Right renal cortex interstitium (tissue), 3 donors: ENCODE data around the gene MANSC1. TPM values are rescaled to one million over a fixed set of nuclear protein-coding genes. Genes with fewer than 3 reads are reported as not detected.
"Not testable (repeated sequence)": the region's sequence is repeated elsewhere in the genome, so short reads cannot be mapped to it uniquely, and the experiment has no call there.

ENCODE experiments used
- DNase-seq, 3 donors: peaks; one replicate each; pipeline ENCODE4 v3.0.0-alpha.2; 2013; ENCODE audit warnings: low read depth in 3 of 3, low spot score in 2 of 3
- polyA plus RNA-seq, 3 donors: library from polyadenylated mRNA; unstranded; fragments of 120-200 nt; gene quantifications; one replicate each; pipeline ENCODE4 v1.2.1, GENCODE V29; 2013; ENCODE audit not compliant: insufficient read length in 3 of 3

Gene MANSC1
- polyA plus RNA-seq, 3 donors, result 33.7 to 37.7 (median 33.7) TPM

DNA sequence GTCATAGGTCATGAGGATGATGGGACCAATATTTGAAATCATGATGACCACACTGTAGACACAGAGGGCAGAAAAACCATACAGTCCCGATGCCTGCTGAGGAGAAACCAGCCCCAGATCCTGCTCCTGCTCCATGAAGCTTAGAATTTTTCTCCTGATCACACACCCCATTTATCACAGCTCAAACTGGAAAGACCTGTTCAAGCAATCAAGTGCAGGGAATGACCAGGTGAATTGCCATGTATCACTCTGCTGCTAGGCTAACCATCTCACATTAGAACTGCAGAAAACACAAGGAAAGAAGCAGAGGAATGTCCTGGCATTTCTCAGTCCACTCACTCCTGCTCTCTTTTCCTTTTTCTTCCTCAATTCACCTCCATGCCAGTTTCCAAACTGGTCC lies 18.1 kb downstream of the MANSC1 start:
- DNase-seq, result no peak

DNA sequence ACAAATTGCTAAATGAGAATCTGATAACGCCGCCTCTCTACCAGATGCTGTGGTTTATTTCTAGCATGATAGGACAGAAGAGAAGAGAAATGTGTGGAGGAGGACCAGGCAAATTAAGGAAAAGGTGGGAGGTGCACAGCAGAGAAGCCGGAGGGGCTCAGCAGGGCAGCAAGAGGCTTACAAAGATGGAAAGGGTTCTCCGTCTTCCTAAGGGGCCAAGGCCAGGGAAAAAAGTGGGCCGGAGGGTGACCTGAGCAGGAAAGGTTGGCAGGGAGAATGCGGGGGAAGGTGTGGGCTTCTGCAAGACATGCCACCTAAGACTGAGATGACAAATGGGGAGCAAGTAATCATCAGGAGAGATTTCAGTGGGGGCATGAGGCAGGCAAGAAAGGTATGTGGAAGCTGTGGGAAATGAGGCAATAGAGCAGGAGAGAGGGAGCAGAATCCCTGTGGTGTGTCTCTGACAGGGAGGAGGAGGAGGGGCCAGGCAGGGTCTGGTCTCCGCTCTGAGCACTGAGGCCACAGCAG lies 18.7 kb downstream of the MANSC1 start:
- no peak for DNase-seq

DNA sequence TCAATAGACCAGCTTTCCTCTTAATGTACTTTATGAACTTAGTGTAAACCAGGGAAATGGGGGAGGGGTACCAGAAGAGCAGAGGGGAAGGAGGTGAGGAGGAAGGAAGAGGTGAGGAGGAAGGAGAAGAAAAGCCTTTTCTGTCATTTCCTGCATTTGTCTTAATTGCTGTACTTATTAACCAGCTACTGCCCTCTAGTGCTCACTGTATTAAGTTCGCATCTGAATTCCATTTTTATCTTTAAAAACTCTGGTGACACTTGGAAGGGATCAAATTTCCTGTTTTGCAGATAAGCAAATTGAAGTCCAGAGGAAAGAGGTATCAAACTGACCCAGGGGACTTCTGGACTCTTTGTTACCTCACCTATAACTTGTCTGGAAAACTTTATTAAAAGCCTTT lies 22.2 kb downstream of the MANSC1 start:
- no peak for DNase-seq

DNA sequence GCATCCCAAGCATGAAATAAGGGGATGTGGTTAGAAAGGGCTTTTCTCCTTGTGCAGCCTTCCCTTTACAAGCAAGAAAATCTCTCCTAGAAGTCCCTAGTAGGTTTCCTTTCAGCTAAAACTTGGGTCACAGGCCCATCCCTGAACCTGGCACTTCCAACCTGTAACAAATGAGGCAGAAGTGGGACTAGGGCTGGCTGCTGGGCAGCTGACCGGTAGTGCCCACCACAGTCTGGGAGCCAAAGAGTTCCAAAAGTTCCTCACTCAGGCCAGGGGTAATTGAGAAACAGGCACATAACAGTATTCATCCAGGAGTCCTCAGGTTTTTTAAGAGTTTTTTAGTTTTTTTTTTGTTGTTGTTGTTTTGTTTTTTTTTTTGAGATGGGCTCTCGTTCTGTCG lies 23.8 kb downstream of the MANSC1 start:
- DNase-seq, result no peak

DNA sequence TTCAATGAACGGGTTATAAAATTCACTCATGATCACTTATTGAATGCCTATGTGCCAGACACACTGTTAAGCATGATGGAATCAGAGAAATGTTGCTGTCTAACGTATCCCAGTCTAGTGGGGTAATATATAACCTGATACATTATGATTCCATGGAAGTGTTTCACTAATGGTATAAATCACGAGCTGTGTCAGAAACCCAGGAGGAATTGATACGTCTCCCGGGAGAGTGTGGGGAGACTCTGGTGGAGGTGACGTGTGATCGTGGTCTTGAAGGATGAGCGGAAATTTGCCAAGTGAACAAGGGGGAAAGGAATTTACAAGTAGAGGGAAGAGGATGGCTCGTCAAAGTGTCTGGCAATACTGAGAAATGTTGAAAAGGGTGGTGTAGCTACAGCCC lies 26.5 kb downstream of the MANSC1 start:
- no peak for DNase-seq

DNA sequence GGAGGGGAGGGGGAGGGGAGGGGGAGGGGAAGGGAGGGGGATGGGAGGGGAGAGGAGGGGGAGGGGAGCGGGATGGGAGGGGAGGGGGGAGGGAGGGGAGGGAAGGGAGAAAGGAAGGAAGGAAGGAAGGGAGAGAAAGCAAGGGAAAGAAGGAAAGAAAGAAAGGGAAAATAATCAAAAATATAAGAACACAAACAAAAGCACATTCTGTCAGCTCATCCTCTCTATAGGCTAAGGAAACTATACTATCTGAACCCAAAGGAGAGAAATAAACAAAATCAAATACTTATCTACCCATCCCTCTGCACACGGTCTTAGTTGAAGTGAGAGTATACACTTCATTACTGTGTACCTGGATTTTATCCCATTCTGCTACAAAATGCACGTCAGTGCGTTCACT lies 26.9 kb downstream of the MANSC1 start:
- no peak for DNase-seq

DNA sequence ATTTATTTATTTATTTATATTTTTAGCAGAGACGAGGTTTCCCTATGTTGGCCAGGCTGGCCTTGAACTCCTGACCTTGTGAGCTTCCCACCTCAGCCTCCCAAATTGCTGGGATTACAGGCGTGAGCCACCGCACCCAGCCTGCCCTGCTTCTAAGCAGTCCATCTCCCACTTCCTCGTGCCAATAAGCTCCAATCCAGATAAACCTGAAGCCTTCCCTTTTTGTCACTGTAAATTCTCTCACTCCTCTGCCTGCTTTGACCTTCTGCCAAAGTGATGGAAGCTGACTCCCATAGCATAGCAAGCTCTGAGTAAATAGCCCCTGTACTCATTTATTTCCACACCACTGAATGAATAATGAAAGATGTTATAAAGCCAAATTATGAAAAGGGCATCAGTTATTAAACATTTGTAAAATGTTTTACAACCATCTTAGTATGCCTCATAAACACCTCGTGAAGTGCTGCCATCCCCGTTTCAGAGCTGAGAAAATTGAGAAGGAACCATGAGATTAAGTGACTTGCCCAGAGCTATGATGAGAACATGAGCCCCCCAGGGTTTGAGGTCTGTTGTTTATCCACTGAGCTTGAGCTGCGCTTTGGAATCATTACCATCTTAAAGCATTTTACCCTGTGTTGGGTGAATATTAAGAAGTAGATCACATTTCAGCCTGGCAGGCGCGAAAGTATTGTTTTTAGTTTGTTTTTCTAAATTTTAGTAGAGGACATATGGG lies 30.4 kb downstream of the MANSC1 start:
- peak in 1 of 3 donors; percentile 47 for DNase-seq

DNA sequence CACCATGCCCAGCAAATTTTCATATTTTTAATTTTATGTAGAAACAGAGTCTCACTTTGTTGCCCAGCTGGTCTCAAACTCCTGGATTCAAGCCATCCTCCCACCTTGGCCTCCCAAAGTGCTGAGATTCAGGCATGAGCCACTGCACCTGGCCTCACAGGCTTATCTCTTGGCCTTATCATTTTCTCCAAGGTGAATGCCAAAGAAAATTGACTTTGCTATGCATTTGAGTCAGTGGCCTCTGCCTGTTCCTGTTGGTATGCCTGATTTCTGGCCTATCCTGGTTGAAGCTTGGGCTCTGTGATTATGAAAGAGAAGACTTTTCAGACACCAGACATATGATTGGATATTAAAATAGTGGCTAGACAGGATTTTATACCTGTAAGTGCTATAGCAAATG lies 34.2 kb downstream of the MANSC1 start:
- DNase-seq, result no peak

DNA sequence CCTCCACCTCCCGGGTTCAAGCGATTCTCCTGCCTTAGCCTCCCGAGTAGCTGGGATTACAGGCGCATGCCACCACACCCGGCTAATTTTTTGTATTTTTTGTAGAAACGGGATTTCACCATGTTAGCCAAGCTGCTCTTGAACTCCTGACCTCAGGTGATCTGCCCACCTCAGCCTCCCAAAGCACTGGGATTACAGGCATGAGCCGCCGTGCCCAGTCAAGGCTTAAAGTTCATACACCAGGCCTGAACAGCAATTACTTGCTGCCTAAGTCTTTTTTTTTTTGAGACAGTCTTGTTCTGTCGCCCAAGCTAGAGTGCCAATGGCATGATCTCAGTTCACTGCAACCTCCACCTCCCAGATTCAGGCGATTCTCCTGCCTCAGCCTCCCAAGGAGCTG lies 39.3 kb downstream of the MANSC1 start:
- not testable (repeated sequence) for DNase-seq

DNA sequence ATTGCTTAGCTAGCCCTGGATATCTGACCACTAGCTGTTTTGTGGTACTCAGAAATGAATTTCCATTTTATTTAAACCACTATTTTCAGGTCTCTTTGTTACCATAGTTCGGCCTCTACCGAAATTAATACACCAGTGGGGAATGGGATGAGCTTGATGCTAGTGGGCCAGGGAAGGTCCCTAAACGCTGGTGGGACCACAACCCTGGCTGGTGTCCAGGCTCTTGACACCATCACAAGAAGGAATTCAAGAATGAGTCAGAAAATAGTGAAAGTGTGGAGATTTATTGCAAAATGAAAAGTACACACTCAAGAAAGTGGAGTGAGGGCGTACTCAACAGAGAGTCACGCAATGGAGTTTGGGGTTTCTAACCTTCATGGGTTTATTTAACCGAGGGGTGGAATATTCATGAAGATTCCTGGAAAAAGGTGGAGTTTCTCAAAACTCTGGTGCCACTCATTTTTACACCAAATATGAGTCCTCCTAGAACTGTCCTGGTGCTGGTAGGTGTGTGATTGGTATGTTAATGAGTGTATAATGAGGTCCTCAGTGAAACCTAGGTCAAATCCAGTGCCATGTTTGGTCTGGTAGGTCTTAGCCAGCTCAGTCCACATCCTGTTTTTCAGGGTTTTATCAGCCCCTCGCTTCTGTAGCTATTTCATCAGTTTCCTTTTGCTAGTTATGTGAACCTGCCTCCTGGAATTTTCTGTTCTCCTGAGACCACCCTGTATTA lies 44.3 kb downstream of the MANSC1 start:
- no peak for DNase-seq

DNA sequence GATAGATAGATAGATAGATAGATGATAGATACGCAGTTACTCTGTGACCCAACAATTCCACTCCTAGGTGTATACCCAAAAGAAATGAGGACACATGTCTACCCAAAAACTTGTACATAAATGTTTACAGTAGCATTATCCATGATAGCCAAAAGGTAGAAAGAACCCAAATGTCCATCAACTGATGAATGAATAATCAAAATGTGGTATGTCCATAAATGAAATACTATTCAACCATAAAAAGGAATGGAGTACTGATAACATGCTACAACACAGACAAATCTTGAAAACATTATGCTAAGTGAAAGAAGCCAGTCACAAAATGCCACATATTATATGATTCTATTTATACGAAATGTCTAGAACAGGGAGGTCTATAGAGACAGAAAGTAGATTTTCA lies 47.1 kb downstream of the MANSC1 start:
- no peak for DNase-seq

DNA sequence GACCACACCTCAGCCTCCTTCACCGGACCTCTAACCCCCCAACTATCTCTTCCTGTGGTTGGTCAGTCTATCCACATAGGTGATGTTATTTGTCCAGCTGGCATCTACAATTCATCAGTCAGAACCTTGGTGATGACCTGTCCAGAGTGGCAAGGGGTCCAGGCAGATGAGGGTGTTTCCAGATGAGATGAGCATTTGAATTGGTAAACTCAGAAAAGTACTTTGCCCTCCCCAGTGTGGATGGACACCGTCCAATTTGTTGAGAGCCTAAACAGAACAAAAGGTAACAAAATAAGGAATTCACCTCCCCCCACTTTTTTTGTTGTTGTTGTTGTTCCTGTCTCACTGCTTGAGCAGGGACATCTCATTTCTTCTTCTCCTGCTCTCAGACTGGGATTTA lies 48.9 kb downstream of the MANSC1 start:
- no peak for DNase-seq

DNA sequence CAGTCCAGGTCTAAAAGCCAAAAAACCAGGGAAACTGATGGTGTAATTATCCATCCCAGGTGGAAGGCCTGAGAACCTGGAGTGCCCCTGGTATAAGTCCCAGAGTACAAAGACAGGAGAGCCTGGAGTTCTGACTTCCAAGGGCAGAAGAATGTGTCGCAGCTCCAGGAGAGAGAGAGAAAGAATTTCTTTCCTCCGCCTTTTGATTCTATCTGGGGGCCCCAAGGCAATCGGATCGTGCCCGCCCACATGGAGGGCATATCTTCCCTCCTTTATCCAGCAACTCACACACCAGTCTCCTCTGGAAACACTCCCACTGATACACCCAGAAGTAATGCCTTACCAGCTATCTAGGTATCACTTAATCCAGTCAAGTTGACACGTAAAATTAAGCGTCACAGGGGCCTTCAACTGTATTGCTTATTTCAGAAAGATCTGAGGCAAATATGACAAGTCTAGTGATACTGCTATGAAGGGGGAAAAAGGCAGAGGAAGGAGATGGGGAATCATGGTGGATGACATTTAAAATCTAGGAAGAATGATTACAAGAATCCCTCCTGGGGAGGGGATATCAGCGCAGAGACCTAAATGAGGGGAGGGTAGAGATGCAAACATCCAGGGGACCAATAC lies 52.7 kb downstream of the MANSC1 start:
- no peak for DNase-seq

DNA sequence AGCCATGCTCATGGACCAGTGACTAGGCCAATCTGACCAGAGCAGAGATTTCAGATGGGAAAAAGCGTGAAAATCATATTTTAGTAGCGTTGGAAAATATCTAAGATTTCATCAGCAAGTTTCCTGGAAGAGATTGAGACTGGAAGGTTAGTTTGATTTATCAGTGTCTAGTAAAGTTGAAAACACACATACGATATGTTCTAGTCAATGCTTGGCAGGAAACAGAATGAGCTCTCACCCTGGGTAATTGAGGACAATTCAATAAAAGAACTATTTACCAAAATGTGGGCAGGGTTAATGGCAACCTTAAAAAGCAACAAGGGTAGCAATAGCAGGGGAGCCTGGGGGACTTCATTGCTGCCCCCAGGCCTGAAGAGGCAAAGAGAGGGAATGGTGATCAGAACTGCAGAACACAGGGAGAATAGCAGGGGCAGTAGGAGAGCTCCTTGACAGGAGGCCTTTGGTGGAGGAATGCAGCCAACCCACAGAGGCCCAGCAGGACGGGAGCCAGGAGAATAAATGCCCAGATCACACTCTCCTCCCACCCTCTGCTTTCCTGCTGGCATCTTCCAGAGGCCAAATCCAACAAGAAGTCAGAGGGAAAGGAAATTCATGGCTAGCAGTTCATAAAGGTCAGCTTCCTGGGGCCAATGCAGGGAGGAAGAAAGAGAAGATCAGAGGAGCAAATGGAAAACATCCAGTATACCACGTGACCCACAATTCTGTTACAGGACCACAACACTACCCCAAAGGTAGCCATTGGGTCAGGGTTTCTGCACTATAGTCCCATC lies 55.6 kb downstream of the MANSC1 start:
- no peak for DNase-seq

DNA sequence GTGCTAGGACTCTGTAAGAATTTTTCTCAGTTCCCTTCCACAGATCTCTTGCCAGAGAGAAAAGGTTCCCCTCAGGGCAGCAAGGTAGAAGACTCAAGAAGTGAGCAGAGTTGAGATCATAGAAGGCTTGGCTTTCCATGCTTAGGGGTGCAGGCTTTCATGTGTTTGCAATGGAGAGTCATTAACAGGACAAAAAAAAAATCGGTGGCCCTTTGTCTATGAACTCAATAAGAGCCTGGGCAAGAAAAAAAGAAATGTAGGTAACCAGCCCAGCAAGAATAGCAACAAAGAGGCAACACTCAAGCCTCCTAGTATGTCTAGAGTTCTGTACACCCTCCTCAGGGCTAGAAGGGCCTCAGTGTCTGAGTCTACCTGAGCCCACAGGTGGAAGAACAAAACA lies 59.8 kb downstream of the MANSC1 start:
- no peak for DNase-seq

DNA sequence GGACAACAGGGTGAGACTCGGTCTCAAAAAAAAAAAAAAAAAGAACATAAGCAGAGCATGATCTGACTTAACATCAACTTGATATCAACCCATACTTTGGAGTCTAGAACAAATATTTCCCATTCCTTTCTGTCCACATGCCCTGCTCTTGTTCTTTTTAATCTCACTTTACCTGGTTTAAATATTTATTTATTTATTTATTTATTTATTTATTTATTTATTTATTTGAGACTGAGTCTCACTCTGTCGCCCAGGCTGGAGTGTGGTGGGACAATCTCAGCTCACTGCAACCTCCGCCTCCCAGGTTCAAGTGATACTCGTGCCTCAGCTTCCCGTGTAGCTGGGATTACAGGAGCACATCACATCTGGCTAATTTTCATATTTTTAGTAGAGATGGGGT lies 63.6 kb downstream of the MANSC1 start:
- DNase-seq, result no peak

DNA sequence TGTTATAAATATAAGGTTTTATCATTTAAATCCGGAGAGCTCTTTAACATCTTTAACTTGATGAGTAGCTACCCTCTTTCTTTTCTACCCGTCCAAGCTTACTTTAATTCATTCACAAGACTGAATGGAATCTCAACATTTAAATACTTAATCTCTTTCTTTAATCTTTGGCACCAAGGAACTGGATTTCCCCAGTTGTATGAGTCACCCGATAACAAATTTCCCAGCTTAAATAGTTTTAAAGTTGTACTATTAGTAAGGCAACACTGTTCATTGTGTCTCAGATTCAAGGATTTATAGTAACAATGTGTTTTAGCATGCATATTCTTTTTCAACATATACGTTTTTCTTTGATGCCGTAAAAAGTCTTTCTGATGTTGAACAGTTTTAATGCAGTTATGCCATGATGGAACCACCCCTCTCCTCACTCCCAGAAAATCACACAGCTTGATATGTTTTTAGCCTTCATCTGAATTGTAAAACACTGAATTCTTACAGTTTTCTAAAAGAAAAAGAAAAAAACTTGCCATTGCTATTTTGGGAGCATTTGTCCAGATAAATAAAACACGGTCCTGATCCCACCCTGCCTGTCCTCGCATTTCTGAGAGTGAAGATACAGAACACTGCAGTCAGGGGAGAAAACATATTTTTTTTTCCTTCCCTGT lies 67.1 kb downstream of the MANSC1 start:
- DNase-seq, result no peak

DNA sequence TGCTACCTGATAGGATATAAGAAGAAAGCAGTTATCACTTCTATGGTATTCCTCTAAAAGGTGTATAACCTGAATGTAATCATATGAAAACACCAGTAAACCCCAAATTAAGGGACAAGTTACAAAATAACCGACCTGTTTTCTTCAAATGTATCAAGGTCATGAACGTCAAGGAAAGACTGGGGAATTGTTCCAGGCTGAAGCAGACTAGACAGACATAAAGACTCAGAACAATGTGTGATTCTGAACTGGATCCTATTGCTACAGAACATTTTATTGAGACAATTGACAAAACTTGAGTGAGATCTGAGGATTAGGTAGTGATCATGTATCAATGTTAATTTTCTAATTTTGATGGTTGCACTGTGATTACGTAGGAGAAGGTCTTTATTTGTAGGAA lies 67.8 kb downstream of the MANSC1 start:
- no peak for DNase-seq

DNA sequence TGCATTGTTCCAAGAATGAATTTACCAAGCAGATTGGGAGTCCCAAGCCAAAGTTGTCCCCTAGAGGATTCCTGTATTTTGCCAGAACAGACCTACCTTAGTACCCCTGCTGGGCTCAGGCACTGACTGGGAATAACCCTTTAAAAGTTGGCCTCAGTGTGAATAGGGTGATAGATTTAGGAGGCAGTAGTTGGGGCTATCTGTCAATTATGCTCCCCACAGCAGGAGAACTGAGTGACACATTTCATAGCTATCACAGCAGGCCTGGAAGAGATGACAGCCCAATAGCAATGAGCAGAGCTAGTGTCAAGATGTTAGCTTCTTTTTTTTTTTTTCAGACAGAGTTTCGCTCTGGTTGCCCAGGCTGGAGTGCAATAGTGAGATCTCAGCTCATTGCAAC lies 68.9 kb downstream of the MANSC1 start:
- DNase-seq, result no peak

DNA sequence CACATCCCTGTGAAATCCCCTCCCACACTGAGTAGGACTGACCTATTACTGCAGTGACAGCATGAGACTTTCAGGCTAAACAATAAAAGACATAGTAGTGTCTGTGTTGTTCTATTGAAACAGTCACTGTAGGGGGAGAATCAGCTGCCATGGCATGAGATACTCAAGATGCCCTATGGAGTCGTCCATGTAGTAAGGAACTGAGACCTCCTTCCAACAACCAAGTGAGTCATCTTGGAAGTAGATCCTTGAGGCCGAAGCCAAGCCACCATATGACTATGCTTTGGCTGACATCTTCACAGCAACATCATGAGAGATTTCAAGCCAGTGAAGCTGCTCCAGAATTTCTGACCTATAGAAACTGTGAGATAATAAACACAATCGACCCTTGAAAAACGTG lies 71.1 kb downstream of the MANSC1 start:
- DNase-seq, result no peak
